NCI-H748 (cell line): ENCODE results near the gene MID1IP1.

ENCODE experiments used
- DNase-seq: peaks from one replicate; lab custom pipeline; 2025; ENCODE audit not compliant: unreplicated experiment; lab: John Stamatoyannopoulos, UW

Gene MID1IP1

GRCh38 chrX:38811515-38812243, 10.4 kb downstream of the MID1IP1 start:
- no peak for DNase-seq

GRCh38 chrX:38816155-38816554, 14.9 kb downstream of the MID1IP1 start:
- DNase-seq, result no peak

- DNase-seq, result peak; percentile 17
These were observed 15.9 kb downstream of the MID1IP1 start for GRCh38 chrX:38817004-38817703.

- DNase-seq, result no peak
These were observed 17.9 kb downstream of the MID1IP1 start for GRCh38 chrX:38819163-38819562.

GRCh38 chrX:38819709-38820108, 18.4 kb downstream of the MID1IP1 start:
- DNase-seq, result no peak

GRCh38 chrX:38820751-38821150, 19.5 kb downstream of the MID1IP1 start:
- DNase-seq, result no peak

- DNase-seq, result no peak
These were observed 22.9 kb downstream of the MID1IP1 start for GRCh38 chrX:38824176-38824575.

GRCh38 chrX:38831949-38832348, 30.7 kb downstream of the MID1IP1 start:
- no peak for DNase-seq

- DNase-seq, result no peak
These were observed 36.1 kb downstream of the MID1IP1 start for GRCh38 chrX:38837389-38837788.

GRCh38 chrX:38839277-38839676, 38.0 kb downstream of the MID1IP1 start:
- no peak for DNase-seq

GRCh38 chrX:38839944-38840343, 38.7 kb downstream of the MID1IP1 start:
- DNase-seq, result no peak

- DNase-seq, result no peak
These were observed 40.5 kb downstream of the MID1IP1 start for GRCh38 chrX:38841750-38842149.

- DNase-seq, result peak; percentile 51
These were observed 44.2 kb downstream of the MID1IP1 start for GRCh38 chrX:38845426-38845825.

GRCh38 chrX:38847206-38847902, 46.1 kb downstream of the MID1IP1 start:
- no peak for DNase-seq

- DNase-seq, result no peak
These were observed 46.6 kb downstream of the MID1IP1 start for GRCh38 chrX:38847903-38848230.

- no peak for DNase-seq
These were observed 47.6 kb downstream of the MID1IP1 start for GRCh38 chrX:38848671-38849455.

- no peak for DNase-seq
These were observed 49.7 kb downstream of the MID1IP1 start for GRCh38 chrX:38850807-38851544.

GRCh38 chrX:38854305-38854704, 53.0 kb downstream of the MID1IP1 start:
- no peak for DNase-seq
